HG02588 (cell line): ENCODE measurements around the gene CCDC127.
A peak's percentile ranks its signal among the peaks of the same experiment; 100 is the strongest.
"Not testable (repeated sequence)": the region's sequence is repeated elsewhere in the genome, so short reads cannot be mapped to it uniquely, and the experiment has no call there.

Source experiments
- ATAC-seq: cut with Tn5 transposase; IDR thresholded peaks from one replicate; pipeline ENCODE4 v1.9.1; 2021; ENCODE audit warnings: mild to moderate bottlenecking, moderate library complexity; ENCODE audit not compliant: unreplicated experiment

CCDC127 gene

GRCh38 chr5:217494-218456 is at the start of gene CCDC127, which contains the start of gene SDHA:
Gene CCDC127, minus strand, starts transcription at chr5:218153. Its CDS starts 1,304 bp downstream, at chr5:216849.
Gene SDHA, plus strand, starts transcription at chr5:218320. Its CDS starts 36 bp downstream, at chr5:218356.
- peak; percentile 68 for ATAC-seq

GRCh38 chr5:267716-268115 is 49.8 kb upstream of the CCDC127 start:
- no peak for ATAC-seq

- ATAC-seq = not testable (repeated sequence)
Measured at GRCh38 chr5:266311-267026, 48.5 kb upstream of the CCDC127 start.

- no peak for ATAC-seq
Measured at GRCh38 chr5:264338-264737, 46.4 kb upstream of the CCDC127 start.

GRCh38 chr5:263275-263974 is 45.5 kb upstream of the CCDC127 start:
- not testable (repeated sequence) for ATAC-seq

- no peak for ATAC-seq
Measured at GRCh38 chr5:257148-257547, 39.2 kb upstream of the CCDC127 start.

- ATAC-seq = not testable (repeated sequence)
Measured at GRCh38 chr5:256347-256746, 38.4 kb upstream of the CCDC127 start.

- ATAC-seq = not testable (repeated sequence)
Measured at GRCh38 chr5:255116-255515, 37.2 kb upstream of the CCDC127 start.

GRCh38 chr5:254322-254721 is 36.4 kb upstream of the CCDC127 start:
- ATAC-seq = not testable (repeated sequence)

GRCh38 chr5:252546-252945 is 34.6 kb upstream of the CCDC127 start:
- no peak for ATAC-seq

- not testable (repeated sequence) for ATAC-seq
Measured at GRCh38 chr5:251975-252374, 34.0 kb upstream of the CCDC127 start.

- not testable (repeated sequence) for ATAC-seq
Measured at GRCh38 chr5:251538-251937, 33.6 kb upstream of the CCDC127 start.

GRCh38 chr5:251016-251415 is 33.1 kb upstream of the CCDC127 start:
- ATAC-seq = not testable (repeated sequence)

GRCh38 chr5:250396-250795 is 32.4 kb upstream of the CCDC127 start:
- ATAC-seq = not testable (repeated sequence)

- ATAC-seq = not testable (repeated sequence)
Measured at GRCh38 chr5:245717-246116, 27.8 kb upstream of the CCDC127 start.

- ATAC-seq = not testable (repeated sequence)
Measured at GRCh38 chr5:243683-244367, 25.9 kb upstream of the CCDC127 start.

GRCh38 chr5:241045-241669 is 23.2 kb upstream of the CCDC127 start:
- not testable (repeated sequence) for ATAC-seq

GRCh38 chr5:240550-240949 is 22.6 kb upstream of the CCDC127 start:
- ATAC-seq = not testable (repeated sequence)

- not testable (repeated sequence) for ATAC-seq
Measured at GRCh38 chr5:237931-238330, 20.0 kb upstream of the CCDC127 start.

- not testable (repeated sequence) for ATAC-seq
Measured at GRCh38 chr5:235527-235926, 17.6 kb upstream of the CCDC127 start.
